HPDE6-E6E7 (cell line): Measurements from ENCODE around the gene MITF.

Experiments
- DNase-seq: peaks from one replicate; pipeline ENCODE4 v3.0.0; 2011; ENCODE audit warnings: missing footprints; ENCODE audit errors: extremely low spot score

The MITF gene

DNA sequence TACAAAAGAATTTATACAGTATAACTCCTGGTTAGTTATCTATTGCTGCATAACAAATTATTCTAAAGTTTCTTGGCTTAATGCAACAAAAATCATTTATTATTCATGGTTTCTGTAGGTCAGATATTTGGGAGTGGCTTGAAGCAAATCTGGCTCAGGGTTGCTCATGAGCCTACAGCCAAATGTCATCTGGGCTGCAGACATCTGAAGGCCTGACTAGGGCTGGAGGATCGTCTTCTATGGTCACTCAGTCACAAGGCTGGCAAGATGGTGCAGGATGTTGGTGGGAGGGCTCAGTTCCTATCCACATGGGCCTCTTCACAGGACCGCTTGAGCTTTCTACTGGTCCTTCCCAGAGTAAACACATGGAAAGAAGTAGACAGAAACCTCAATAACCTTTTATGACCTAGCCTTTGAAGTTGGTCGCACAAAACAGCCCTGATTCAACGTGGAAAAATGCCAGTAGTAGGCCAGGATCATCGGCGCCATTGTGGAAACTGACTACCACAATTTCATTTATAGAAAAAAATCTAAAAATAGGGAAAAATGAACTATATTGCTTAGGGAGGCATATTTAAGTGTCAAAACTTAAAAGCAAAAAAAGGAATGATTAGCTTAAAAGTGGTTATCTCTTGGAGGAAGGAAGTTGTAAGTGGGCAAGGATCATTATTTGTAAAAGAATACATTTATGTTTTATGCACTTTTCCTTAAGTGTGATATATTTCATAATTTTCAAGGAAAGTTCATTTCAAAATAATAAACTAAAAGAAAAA lies 9.9 kb upstream of the MITF start:
- no peak for DNase-seq

DNA sequence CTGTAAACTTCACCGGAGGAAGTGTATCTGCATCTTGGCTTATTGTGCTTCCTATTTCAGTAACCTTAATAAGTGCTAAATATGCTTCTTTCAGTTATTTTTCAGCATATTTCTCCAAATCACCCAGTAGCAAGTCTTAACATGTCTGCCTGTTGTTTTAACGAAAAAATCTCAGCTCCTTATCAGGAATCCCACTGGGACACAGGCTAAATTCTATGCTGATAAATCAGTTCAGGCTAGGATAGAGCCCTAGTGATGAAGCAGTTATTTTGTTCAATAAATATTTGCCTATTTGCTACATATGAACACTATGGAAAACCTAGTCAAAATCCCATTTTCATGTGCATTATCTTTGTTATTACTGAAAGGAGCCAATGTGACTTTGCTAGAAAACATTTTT lies 8.2 kb upstream of the MITF start:
- DNase-seq: no peak

DNA sequence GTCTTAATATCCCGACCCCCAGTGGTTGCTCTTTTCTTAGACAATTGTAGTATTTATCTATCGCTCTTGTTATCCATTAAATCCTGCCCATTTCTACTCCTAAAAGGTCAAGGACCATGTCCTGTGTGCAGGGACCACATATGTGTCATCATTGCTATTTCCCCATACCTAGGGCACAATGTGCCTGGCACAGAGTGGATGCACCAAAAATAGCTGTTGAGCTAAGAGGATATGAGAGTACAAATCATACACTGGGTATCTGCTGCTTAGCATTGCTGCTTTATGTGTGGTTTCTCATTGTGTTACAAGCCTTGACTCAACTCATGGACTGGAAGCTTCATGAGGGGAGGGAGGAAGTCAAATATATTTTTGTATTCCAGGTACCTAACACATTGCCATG lies 3.4 kb upstream of the MITF start:
- no peak for DNase-seq

GRCh38 chr3:69737392-69737791 lies 1.9 kb upstream of the MITF start:
- no peak for DNase-seq

DNA sequence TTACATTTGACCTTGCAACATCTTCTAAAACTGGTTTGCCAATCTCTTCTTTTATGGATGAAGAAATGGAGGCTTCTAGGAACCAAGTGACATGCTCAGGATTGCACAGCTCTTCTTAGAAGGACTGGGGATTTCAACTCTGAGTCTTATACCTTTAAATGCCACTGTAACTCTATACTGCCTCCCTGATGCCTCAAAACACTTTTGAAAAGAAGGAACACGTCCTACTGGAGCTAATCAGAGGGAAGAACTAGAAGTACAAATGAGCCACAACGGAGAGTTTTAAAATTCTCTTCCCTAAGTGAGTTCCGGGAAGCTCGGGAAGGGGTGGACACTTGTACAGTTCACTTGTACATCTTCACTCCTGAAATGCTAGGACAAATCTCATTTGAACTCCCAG lies 949 bp upstream of the MITF start:
- no peak for DNase-seq

DNA sequence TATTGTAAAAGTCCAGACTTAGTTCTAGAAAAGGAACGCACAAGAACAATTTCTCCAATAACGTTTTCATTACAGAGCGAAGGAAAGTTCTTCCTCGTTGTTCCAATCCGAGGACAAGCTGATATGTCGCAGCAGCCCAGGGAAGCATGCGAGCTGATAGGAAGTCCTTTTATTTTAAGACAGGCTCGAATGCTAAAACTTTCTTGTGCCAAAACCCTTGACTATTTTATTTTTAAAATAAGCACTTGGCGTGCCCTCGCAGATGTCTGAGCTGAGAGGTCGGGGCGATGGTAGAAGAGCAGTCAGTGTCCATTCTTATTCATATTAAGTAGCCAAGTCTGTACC lies 433 bp upstream of the MITF start:
- no peak for DNase-seq

DNA sequence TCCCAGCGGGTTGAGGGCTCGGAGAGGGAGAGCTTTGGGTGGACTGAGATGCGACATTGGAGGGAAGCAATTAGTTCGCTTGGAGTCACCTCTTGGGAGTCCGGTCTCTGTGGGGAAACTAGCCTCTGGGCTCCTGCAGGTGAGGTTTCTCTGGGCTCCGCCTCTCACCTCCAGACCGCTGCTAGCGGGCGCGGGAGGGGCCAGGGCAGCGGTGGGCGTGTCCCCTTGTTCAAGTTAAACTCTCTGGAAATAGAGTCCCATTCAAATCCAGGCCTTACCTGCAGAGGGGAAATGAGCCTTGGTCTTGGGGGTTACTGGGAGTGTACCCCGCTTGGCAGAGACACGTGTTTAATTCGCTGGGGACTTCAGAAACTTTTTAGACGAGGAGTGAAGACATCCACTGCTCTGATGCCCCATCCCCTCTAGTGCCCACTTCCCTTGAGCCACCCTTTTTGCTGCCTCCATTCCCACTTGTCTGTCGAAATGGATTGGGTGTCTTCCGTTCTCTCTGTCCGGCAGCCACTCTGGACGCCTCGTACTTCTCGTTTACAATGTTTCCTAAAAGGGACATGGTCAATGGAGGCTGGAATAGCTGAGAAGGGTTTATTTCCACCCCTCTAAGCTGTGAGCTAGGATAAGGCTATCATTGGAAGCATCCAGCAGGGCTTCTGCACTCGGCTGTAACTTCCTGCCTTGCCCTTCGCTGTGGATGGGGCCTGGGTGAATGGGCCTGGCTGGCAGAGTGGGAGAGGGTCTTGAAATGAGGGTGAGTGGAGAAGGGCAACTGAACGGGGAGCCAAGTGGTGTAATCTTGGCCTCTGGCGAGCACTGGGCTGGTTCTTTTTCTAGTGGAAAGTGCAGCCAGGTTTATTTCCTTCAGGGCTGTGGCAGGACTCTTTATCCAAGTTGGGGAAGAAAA lies 1.1 kb downstream of the MITF start:
- DNase-seq: peak; percentile 34

DNA sequence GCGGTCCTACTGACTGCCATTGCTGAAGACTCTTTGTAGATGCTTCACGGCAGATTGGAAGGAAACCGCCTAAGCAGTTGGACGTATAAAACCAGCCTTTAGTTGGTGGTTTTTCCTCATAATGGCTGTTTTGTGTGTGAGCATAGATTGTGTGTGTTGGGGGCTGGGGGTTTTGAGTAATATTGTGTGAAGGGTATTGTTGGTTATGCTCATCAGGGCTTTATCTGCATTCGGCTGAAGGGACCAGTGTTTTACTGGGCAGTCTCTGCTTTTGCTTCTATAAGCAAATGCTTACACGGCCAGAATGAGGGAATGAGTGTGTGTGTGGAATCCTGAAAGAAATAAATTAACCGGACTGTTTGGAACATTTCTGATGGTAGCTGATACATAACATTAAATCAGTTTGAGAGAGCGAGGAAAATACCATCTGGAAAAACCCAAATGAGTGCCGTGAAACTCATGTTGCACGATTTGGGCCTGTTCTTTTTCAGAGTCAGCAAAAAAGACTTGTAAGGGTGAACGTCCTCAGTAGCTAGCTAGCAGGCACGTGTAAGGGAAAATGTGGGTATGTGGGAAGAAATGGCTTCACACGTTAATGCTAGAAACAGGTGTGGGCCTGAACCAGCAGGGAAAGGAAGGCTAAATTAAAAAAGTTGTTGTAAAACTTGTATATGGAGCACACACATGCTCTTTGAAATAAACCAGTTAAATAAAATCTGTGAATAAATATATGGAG lies 1.9 kb downstream of the MITF start:
- DNase-seq: no peak

DNA sequence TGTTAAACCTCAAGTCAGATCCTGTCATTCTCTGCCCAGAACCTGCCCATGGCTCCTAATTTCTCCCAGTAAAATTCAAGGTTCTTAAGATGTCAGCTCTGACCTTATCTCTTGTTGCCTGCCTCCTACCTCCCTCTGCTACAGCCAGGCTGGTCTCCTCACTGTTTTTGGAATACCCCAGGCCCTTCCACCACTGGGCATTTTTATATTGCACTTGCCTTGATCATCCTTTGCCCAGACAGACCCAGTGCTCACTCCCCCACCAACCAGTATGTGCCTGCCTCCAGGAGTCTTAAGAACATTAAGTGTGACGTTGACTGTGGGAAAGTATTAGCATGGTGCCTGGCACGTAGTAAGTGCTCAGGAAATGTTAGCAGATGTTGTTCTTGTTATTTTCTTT lies 3.1 kb downstream of the MITF start:
- no peak for DNase-seq

GRCh38 chr3:69743975-69744906 lies 5.0 kb downstream of the MITF start:
- DNase-seq: no peak

GRCh38 chr3:69745505-69745904 lies 6.2 kb downstream of the MITF start:
- no peak for DNase-seq

DNA sequence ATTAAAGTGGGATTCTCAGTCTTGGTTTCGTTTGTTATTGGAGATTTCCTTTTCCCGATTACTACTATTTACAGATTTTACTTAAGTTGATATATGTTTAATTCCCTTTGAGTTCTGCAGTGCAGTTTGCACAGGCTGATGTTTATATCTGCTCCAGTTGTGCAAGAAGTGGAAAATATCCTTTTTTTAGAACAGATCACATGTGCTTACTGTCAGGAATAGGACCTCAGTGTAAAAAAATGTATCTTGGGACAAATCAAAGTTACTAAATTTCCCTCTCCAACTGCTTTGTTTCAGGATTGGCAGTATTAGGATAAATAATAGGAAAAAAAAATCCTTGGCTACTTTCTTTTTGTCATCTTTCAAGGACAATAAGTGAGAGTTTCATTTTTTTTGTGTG lies 6.9 kb downstream of the MITF start:
- DNase-seq: no peak

- DNase-seq: no peak
These were observed 8.4 kb downstream of the MITF start for GRCh38 chr3:69747511-69748258.

- DNase-seq: no peak
These were observed 9.2 kb downstream of the MITF start for GRCh38 chr3:69748503-69748902.

- no peak for DNase-seq
These were observed 10.2 kb downstream of the MITF start for GRCh38 chr3:69749461-69749860.

DNA sequence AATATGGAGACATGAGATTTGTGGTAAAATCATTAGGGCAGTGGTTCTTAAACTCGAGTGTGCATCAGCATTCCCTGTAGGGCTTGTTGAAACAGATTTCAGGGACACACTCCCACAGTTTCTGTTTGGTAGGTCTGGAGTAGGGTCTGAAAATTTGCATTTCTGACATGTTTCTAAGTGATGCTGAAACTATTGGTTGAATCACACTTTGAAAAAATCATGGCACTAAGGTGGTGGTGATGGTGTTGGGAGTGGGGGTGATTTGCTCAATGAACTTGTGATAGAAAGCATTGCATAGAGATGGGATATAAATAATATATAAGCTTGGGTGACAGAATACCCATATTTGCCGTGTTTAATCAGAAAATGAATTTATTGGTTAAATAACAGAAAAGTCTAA lies 11.3 kb downstream of the MITF start:
- no peak for DNase-seq

DNA sequence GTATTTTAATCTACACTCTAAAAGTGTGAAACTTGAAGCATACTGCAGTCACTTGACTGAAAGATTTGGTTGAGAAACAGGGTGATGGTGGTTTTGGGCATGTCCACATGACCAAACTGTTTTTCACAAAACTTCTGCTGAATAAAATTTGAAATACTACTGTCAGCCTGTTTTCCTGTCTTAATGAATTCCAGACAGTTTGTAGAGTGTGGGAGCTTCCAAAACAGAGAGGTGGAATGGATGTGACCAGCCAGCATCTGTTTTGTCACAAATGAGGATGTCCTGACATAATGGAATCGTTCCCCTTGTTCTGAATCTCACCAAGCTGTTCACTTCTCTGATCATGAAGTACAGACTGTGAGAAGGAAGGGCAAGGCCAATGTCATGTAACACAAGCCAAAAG lies 11.8 kb downstream of the MITF start:
- DNase-seq: no peak

GRCh38 chr3:69752241-69752640 lies 13.0 kb downstream of the MITF start:
- DNase-seq: no peak

DNA sequence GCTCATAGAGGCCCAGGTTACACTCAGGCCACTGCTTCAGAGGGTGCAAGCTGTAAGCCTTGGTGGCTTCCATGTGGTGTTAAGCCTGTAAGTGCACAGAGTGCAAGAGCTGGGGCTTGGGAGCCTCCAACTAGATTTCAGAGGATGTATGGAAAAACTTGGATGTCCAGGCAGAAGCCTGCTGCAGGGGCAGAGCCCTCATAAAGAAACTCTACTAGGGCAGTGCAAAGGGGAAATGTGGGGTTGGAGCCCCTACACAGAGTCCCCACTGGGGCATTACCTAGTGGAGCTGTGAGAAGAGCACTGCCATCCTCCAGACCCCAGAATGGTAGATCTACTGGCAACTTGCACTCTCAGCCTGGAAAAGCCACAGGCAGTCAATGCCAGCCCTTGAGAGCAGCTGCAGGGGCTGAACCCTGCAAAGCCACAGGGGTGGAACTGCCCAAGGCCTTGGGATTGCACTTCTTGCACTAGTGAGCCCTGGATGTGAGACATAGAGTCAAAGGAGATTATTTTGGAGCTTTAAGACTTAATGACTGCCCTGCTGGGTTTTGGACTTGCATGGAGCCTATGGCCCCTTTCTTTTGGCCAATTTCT lies 14.0 kb downstream of the MITF start:
- no peak for DNase-seq

DNA sequence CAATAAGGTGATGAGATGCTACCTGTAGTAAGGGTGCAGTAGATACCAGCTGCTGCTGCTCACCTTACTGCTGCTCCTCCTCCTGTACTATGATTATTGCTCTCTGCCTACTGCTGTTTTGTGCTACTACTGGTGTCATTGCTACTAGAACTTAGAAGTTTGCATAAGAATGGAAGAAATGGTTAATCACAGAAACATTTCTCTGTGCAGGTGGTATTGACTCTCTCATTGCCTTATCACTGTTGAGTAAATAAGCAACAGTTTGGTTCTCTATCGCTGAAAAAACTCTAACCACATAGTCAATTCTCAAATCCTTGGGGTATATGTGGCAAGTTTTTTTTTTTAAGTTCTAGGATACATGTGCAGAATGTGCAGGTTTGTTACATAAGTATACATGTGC lies 16.5 kb downstream of the MITF start:
- DNase-seq: no peak
